ENCODE results near the gene CDC73. TPM values are rescaled to one million over a fixed set of nuclear protein-coding genes. Genes with fewer than 3 reads are reported as not detected.

CDC73 gene
- total RNA-seq, 4 donors from 2014 or later, result 41.4 to 89.4 (median 51.5) TPM

DNA sequence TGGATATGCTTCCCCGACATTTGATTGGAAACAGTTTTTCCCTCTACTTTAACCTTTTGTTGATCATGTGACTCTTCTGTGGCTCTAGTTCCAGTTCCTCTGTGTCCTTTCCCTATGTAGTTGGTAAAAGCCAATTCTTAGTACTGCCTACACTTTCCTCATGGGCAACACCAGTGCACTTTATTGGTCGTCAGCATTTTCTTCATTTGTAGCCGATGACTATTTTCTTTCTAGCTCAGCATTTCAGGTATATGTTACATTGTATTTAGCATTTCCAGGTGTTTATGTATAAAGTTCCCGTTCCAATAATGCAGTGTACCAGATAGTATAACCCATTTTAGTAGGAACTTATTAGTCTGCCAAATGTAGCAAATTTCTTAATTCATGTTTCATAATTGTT is 92.2 kb downstream of the CDC73 start:
- no peak for DNase-seq (ENCODE audit: low spot score in 2 of 2)
- Histone ChIP-seq H3K27ac (no peak overlapping the region), H3K4me1 (peaks cover 0 to 11% (median 0%) of the 10 kb centered on the region in 4 donors), H3K9me3 (no peaks in the 10 kb centered on the region), H3K36me3 (peaks cover 0 to 61% (median 0%) of the 10 kb centered on the region in 3 donors), H3K27me3 (no peaks in the 10 kb centered on the region), H3K4me3 (no peak overlapping the region)
- 96 to 100% methylated on average over 4 of the region's 4 CpGs for WGBS, 2 donors
- TF ChIP-seq POLR2A (IDR thresholded peaks at IDR 0.05), result no peak
- TF ChIP-seq, protein P1, sequence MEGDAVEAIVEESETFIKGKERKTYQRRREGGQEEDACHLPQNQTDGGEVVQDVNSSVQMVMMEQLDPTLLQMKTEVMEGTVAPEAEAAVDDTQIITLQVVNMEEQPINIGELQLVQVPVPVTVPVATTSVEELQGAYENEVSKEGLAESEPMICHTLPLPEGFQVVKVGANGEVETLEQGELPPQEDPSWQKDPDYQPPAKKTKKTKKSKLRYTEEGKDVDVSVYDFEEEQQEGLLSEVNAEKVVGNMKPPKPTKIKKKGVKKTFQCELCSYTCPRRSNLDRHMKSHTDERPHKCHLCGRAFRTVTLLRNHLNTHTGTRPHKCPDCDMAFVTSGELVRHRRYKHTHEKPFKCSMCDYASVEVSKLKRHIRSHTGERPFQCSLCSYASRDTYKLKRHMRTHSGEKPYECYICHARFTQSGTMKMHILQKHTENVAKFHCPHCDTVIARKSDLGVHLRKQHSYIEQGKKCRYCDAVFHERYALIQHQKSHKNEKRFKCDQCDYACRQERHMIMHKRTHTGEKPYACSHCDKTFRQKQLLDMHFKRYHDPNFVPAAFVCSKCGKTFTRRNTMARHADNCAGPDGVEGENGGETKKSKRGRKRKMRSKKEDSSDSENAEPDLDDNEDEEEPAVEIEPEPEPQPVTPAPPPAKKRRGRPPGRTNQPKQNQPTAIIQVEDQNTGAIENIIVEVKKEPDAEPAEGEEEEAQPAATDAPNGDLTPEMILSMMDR (IDR thresholded peaks at IDR 0.05), result no peak
- no peak for TF ChIP-seq EP300 (IDR thresholded peaks at IDR 0.05)

DNA sequence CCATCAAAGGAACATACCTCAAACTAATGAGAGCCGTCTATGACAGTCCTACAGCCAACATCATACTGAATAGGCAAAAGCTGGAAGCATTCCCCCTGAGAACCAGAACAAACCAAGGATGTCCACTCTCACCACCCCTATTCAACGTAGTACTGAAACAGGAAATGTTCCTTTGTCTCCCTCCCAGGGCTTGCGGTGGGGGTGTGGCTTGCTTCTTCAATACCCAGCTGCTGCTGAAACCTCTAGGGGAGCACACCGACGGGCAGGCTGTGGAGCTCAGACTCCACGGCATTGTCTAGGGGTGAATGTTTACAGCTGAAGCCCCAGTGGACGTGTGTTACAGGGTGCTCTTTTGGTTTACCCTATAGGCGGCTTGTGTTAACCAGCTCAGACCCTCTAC is 95.1 kb downstream of the CDC73 start:
- Histone ChIP-seq H3K27me3 (no peaks in the 10 kb centered on the region), H3K9me3 (no peaks in the 10 kb centered on the region), H3K4me1 (peaks cover 0 to 13% (median under 1%) of the 10 kb centered on the region in 4 donors), H3K27ac (no peak overlapping the region), H3K4me3 (no peak overlapping the region), H3K36me3 (peaks cover 0 to 57% (median 0%) of the 10 kb centered on the region in 3 donors)
- no peak for DNase-seq (ENCODE audit: low spot score in 2 of 2)
- whole genome bisulfite sequencing, 2 donors, result 80 to 83% methylated on average over 8 of the region's 8 CpGs
- TF ChIP-seq, protein P1 (IDR thresholded peaks at IDR 0.05), result no peak
- no peak for TF ChIP-seq POLR2A (IDR thresholded peaks at IDR 0.05)
- no peak for TF ChIP-seq EP300 (IDR thresholded peaks at IDR 0.05)

DNA sequence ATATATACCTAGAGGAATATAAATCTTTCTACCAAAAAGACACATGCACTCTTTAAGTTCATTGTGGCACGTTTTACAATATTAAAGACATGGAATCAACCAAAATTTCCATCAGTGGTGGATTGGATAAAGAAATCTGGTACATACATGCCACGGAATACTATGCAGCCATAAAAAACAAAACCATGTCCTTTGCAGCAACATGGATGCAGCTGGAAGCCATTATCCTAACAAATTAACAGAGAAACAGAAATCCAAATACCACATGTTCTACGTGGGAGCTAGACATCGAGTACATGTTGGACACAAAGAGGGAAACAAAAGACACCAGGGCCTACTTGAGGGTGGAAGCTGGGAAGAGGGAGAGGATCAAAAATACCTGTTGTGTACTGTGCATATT is 97.6 kb downstream of the CDC73 start:
- TF ChIP-seq EP300 (IDR thresholded peaks at IDR 0.05) (no peak), POLR2A (IDR thresholded peaks at IDR 0.05) (no peak)
- TF ChIP-seq, protein P1 (IDR thresholded peaks at IDR 0.05), result no peak
- H3K9me3 ChIP-seq, result no peaks in the 10 kb centered on the region
- 84 to 89% methylated on average over 4 of the region's 4 CpGs for WGBS, 2 donors
- no peak for DNase-seq (ENCODE audit: low spot score in 2 of 2)
- no peak overlapping the region for H3K27ac ChIP-seq
- no peaks in the 10 kb centered on the region for H3K27me3 ChIP-seq
- peaks cover 0 to 13% (median 4%) of the 10 kb centered on the region in 4 donors for H3K4me1 ChIP-seq
- H3K36me3 ChIP-seq, result peaks cover 0 to 46% (median 0%) of the 10 kb centered on the region in 3 donors
- H3K4me3 ChIP-seq, result no peak overlapping the region

DNA sequence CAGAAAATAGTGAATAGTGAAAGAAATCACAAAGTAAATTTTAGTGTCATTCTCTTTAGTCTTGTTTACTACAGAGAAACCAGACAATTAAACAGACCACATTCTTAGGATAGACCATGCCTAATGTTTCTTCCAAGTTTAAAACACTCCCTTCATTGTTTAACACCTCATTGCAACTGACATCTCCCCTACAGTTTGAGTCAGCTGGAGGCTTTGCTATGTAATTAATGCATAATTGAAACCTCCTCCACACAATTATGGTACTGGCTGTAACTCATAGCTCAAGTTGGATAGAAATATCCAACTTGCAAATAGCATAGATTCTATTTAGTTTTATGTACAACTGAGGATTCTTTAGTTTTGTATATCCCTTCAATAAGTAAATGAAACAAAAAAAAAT is 99.8 kb downstream of the CDC73 start:
- no peaks in the 10 kb centered on the region for H3K9me3 ChIP-seq
- peaks cover 0 to 25% (median 0%) of the 10 kb centered on the region in 3 donors for H3K36me3 ChIP-seq
- H3K4me3 ChIP-seq, result no peak overlapping the region
- TF ChIP-seq, protein P1 (IDR thresholded peaks at IDR 0.05), result no peak
- TF ChIP-seq POLR2A (IDR thresholded peaks at IDR 0.05), result no peak
- TF ChIP-seq EP300 (IDR thresholded peaks at IDR 0.05), result no peak
- H3K27ac ChIP-seq, result peak overlapping the region in 2 of 4 donors; percentile 39 to 63
- peaks cover 0 to 13% (median 4%) of the 10 kb centered on the region in 4 donors for H3K4me1 ChIP-seq
- no peaks in the 10 kb centered on the region for H3K27me3 ChIP-seq
- no peak for DNase-seq (ENCODE audit: low spot score in 2 of 2)

DNA sequence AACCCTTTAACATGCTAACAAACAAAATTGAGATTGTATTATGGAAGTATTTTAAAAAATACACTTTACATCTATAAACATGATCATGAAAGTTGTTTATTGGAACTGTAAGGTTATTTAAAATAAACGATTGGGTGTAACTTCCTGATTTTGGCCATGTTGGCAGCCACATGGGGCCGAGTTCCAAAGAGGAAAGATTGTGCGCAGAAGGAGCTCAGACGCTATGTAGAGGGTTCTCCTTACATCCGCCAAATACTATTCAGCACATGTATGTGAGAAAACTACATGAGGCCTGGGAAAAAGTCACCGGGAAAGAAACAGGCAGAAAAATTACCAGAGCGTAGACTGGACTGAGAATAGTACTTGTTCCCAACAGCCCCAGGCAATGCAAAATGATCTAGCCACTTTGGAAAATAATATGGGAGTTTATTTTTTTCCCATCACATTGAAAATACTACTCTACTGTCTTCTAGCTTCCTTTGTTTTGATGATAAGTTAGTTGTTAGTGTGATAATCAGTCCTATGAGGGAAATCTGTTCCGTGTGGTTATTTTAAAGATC is 100.3 kb downstream of the CDC73 start:
- TF ChIP-seq, protein P1 (IDR thresholded peaks at IDR 0.05), result no peak
- TF ChIP-seq POLR2A (IDR thresholded peaks at IDR 0.05) (no peak), EP300 (IDR thresholded peaks at IDR 0.05) (no peak)
- DNase-seq (ENCODE audit: low spot score in 2 of 2), result no peak
- Histone ChIP-seq H3K27me3 (no peaks in the 10 kb centered on the region), H3K4me1 (peaks cover 0 to 13% (median 4%) of the 10 kb centered on the region in 4 donors), H3K27ac (peak overlapping the region in 2 of 4 donors; percentile 39 to 63), H3K4me3 (no peak overlapping the region), H3K36me3 (peaks cover 0 to 21% (median 0%) of the 10 kb centered on the region in 3 donors), H3K9me3 (no peaks in the 10 kb centered on the region)
- WGBS, 2 donors, result 67 to 79% methylated on average over 8 of the region's 8 CpGs
